ENCODE data around the gene ACTR5. TPM values are rescaled to one million over a fixed set of nuclear protein-coding genes. Genes with fewer than 3 reads are reported as not detected.

ACTR5 gene
- total RNA-seq, 1 donor from 2014 or later = 3.2 TPM

GRCh38 chr20:38818113-38819065, 70.1 kb downstream of the ACTR5 start:
- DNase-seq = no peak
- ATAC-seq = no peak
- intact Hi-C loops (cut with micrococcal nuclease) = no loop called here

Other genes with a start within 250 kb of the ACTR5 start
- not detected for gene ADIG, start 167.3 kb upstream of the ACTR5 start, total RNA-seq
- gene ARHGAP40, start 146.7 kb upstream of the ACTR5 start, total RNA-seq = not detected
- not detected for gene SLC32A1, start 24.0 kb upstream of the ACTR5 start, total RNA-seq
- 9.4 TPM for gene PPP1R16B, start 57.2 kb downstream of the ACTR5 start, total RNA-seq
- 0.20 TPM for gene FAM83D, start 178.0 kb downstream of the ACTR5 start, total RNA-seq
- 15.4 TPM for gene DHX35, start 213.9 kb downstream of the ACTR5 start, total RNA-seq